ENCODE results near the gene CD300LG.
"Not testable (repeated sequence)": the region's sequence is repeated elsewhere in the genome, so short reads cannot be mapped to it uniquely, and the experiment has no call there.

The CD300LG gene

GRCh38 chr17:43826206-43826605, 20.8 kb upstream of the CD300LG start:
- DNase-seq: no peak

GRCh38 chr17:43827596-43827995, 19.4 kb upstream of the CD300LG start:
- DNase-seq: no peak

GRCh38 chr17:43829738-43830137, 17.2 kb upstream of the CD300LG start:
- DNase-seq: no peak

GRCh38 chr17:43830510-43831140, 16.4 kb upstream of the CD300LG start:
- peak; percentile 69 for DNase-seq

GRCh38 chr17:43831633-43832032, 15.3 kb upstream of the CD300LG start:
- no peak for DNase-seq

GRCh38 chr17:43832168-43832975, 14.6 kb upstream of the CD300LG start:
- DNase-seq: no peak

- peak; percentile 17 for DNase-seq
Observed at GRCh38 chr17:43832976-43833829, 13.8 kb upstream of the CD300LG start, which contains the start of gene MPP3. Gene MPP3 (minus strand): TSS chr17:43833146. CDS start chr17:43831906, 1,240 bp downstream.

GRCh38 chr17:43834106-43834505, 12.9 kb upstream of the CD300LG start:
- no peak for DNase-seq

GRCh38 chr17:43839670-43840108, 7.3 kb upstream of the CD300LG start:
- DNase-seq: peak; percentile 21

- DNase-seq: no peak
Observed at GRCh38 chr17:43840814-43841213, 6.2 kb upstream of the CD300LG start.

- DNase-seq: no peak
Observed at GRCh38 chr17:43841282-43841681, 5.7 kb upstream of the CD300LG start.

GRCh38 chr17:43842091-43842974, 4.6 kb upstream of the CD300LG start:
- not testable (repeated sequence) for DNase-seq

- DNase-seq: no peak
Observed at GRCh38 chr17:43842975-43843325, 4.0 kb upstream of the CD300LG start.

- DNase-seq: no peak
Observed at GRCh38 chr17:43844241-43844640, 2.7 kb upstream of the CD300LG start.

GRCh38 chr17:43845766-43846165, 1.2 kb upstream of the CD300LG start:
- DNase-seq: no peak

- DNase-seq: peak; percentile 40
Observed at GRCh38 chr17:43846221-43846712, 709 bp upstream of the CD300LG start.

- no peak for DNase-seq
Observed at GRCh38 chr17:43848601-43849000, 1.6 kb downstream of the CD300LG start.

GRCh38 chr17:43849116-43849515, 2.1 kb downstream of the CD300LG start:
- DNase-seq: no peak

GRCh38 chr17:43852571-43852970, 5.6 kb downstream of the CD300LG start:
- DNase-seq: no peak

- no peak for DNase-seq
Observed at GRCh38 chr17:43853546-43853945, 6.6 kb downstream of the CD300LG start.

GRCh38 chr17:43854498-43854897, 7.5 kb downstream of the CD300LG start:
- no peak for DNase-seq

GRCh38 chr17:43855061-43855460, 8.1 kb downstream of the CD300LG start:
- DNase-seq: no peak

Data from NCI-H526 treated with DMSO at 0.1 percent for 48 hours (cell line).